ENCODE data around the gene QRICH2. TPM values are rescaled to one million over a fixed set of nuclear protein-coding genes. Genes with fewer than 3 reads are reported as not detected.

The QRICH2 gene
- total and polyA plus RNA-seq, 9 of the 15 experiments (the other 6 are each of a cell fraction or from before 2014, with no cell fraction given), result 0.03 to 1.6 (median 0.81) TPM

DNA sequence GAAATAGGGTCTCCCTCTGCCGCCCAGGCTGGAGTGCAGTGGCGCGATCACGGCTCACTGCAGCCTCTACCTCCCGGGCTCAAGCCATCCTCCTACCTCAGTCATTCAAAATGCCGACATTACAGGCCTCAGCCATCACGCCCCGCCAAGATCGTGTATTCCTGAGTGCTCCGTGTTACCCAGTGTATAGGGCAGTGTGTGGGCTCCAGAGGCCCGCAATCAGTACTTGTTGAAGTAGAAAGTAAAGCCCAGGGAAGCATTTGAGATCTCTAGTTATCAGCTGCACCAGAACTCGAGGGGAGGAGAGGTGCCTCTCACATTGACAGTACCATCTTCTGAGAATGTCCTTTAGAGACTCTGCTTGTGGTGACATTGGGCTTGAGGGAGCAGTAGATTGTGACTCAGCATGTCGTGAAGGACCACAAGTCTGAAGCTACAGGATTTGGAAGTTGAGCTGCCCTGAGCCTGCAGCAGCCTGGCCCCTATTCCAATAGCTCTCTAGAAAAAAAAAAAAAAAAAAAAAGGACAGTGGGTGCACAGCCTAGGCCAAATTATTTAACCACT, 46.8 kb upstream of the QRICH2 start (continued):
- TF ChIP-seq TEAD2 (tag; IDR thresholded peaks at IDR 0.05) (no peak), FOXK2 (conservative IDR thresholded peaks at IDR 0.05 in 1 of 2, IDR thresholded peaks at IDR 0.05 in 1 of 2; ENCODE audit: low read depth in 2 of 2) (no peak), ZBED1 (IDR thresholded peaks at IDR 0.05) (peak; percentile 93), PHF8 (IDR thresholded peaks at IDR 0.05; ENCODE audit: borderline replicate concordance, low read length) (no peak), RBM39 (optimal IDR thresholded peaks at IDR 0.05; ENCODE audit: low read depth, low read length) (no peak), TAF1 (IDR thresholded peaks at IDR 0.05; ENCODE audit: control insufficient read depth, extremely low read depth, insufficient read depth, low read length, severe bottlenecking) (peak; percentile 50), SAFB2 (IDR thresholded peaks at IDR 0.05; ENCODE audit: borderline replicate concordance, low read depth, low read length, severe bottlenecking) (no peak), U2AF1 (optimal IDR thresholded peaks at IDR 0.05; ENCODE audit: low read depth, low read length) (no peak), ERF (CRISPR knock-in tag; IDR thresholded peaks at IDR 0.05) (no peak), SAP30 (IDR thresholded peaks at IDR 0.05; ENCODE audit: borderline replicate concordance, insufficient read depth, low read depth, low read length, poor library complexity, severe bottlenecking) (no peak), BDP1 (IDR thresholded peaks at IDR 0.05; ENCODE audit: insufficient read depth, insufficient read length) (no peak), CBX2 (IDR thresholded peaks at IDR 0.05; ENCODE audit: insufficient read depth, low read length, poor library complexity, severe bottlenecking) (no peak), RREB1 (CRISPR knock-in tag; IDR thresholded peaks at IDR 0.05) (no peak), POLR2B (IDR thresholded peaks at IDR 0.05; ENCODE audit: low read depth, partially characterized antibody) (no peak)
- TF ChIP-seq, protein P1, sequence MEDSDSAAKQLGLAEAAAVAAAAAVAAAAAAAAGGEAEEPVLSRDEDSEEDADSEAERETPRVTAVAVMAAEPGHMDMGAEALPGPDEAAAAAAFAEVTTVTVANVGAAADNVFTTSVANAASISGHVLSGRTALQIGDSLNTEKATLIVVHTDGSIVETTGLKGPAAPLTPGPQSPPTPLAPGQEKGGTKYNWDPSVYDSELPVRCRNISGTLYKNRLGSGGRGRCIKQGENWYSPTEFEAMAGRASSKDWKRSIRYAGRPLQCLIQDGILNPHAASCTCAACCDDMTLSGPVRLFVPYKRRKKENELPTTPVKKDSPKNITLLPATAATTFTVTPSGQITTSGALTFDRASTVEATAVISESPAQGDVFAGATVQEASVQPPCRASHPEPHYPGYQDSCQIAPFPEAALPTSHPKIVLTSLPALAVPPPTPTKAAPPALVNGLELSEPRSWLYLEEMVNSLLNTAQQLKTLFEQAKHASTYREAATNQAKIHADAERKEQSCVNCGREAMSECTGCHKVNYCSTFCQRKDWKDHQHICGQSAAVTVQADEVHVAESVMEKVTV (CRISPR knock-in tag; IDR thresholded peaks at IDR 0.05), result no peak
- TF ChIP-seq, protein P2, sequence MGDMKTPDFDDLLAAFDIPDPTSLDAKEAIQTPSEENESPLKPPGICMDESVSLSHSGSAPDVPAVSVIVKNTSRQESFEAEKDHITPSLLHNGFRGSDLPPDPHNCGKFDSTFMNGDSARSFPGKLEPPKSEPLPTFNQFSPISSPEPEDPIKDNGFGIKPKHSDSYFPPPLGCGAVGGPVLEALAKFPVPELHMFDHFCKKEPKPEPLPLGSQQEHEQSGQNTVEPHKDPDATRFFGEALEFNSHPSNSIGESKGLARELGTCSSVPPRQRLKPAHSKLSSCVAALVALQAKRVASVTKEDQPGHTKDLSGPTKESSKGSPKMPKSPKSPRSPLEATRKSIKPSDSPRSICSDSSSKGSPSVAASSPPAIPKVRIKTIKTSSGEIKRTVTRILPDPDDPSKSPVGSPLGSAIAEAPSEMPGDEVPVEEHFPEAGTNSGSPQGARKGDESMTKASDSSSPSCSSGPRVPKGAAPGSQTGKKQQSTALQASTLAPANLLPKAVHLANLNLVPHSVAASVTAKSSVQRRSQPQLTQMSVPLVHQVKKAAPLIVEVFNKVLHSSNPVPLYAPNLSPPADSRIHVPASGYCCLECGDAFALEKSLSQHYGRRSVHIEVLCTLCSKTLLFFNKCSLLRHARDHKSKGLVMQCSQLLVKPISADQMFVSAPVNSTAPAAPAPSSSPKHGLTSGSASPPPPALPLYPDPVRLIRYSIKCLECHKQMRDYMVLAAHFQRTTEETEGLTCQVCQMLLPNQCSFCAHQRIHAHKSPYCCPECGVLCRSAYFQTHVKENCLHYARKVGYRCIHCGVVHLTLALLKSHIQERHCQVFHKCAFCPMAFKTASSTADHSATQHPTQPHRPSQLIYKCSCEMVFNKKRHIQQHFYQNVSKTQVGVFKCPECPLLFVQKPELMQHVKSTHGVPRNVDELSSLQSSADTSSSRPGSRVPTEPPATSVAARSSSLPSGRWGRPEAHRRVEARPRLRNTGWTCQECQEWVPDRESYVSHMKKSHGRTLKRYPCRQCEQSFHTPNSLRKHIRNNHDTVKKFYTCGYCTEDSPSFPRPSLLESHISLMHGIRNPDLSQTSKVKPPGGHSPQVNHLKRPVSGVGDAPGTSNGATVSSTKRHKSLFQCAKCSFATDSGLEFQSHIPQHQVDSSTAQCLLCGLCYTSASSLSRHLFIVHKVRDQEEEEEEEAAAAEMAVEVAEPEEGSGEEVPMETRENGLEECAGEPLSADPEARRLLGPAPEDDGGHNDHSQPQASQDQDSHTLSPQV (IDR thresholded peaks at IDR 0.05), result peak; percentile 53; the same call in 1 of the 2 replicates

Data from K562 (cell line).